Memory B cell (primary cell): ENCODE measurements around the gene GPHN.

Experiments used
- ATAC-seq: fragments of 150-1000 bp; cut with Tn5 transposase; 2 replicates; pipeline ENCODE4 v1.10.0; 2021; ENCODE audit warnings: low read depth, mild to moderate bottlenecking, moderate library complexity
- DNase-seq, 2 donors: peaks; one replicate each; pipeline ENCODE4 v3.0.0; 2022; ENCODE audit warnings: low spot score in 2 of 2
- H3K27ac Mint-ChIP-seq: one replicate; pipeline ENCODE4 v1.8.0; 2022; ENCODE audit warnings: mild to moderate bottlenecking, moderate library complexity, mixed read lengths
- H3K27me3 Mint-ChIP-seq: one replicate; pipeline ENCODE4 v1.8.0; 2022; ENCODE audit warnings: mixed read lengths
- H3K36me3 Mint-ChIP-seq: one replicate; pipeline ENCODE4 v1.8.0; 2022; ENCODE audit warnings: mild to moderate bottlenecking, mixed read lengths
- H3K4me1 Mint-ChIP-seq: one replicate; pipeline ENCODE4 v1.8.0; 2022; ENCODE audit warnings: mixed read lengths
- H3K4me3 Mint-ChIP-seq: one replicate; pipeline ENCODE4 v1.8.0; 2022; ENCODE audit warnings: mild to moderate bottlenecking, moderate library complexity, mixed read lengths
- H3K9me3 Mint-ChIP-seq: one replicate; pipeline ENCODE4 v1.8.0; 2022; ENCODE audit warnings: mixed read lengths

GPHN gene

DNA sequence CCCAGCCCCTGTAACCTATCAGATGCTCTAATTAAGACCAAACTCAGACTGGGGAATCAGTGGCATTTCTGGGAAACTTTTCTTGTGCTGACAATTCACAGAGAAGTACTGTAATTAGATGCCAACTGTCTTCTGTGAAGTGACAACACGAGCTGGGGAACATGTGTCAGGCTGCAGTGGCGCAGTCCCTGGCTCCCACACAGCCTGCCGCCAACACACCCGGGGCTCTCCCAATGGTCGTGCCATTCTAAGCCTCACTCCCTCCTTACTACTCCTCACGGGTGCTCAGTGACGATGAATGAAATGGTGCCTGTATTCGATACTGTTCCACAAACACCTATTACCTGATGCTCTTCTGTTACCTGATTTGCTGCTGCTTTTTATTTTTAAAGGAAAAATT is 699.9 kb downstream of the GPHN start:
- no peaks in the 10 kb centered on the region for H3K4me1 Mint-ChIP-seq

DNA sequence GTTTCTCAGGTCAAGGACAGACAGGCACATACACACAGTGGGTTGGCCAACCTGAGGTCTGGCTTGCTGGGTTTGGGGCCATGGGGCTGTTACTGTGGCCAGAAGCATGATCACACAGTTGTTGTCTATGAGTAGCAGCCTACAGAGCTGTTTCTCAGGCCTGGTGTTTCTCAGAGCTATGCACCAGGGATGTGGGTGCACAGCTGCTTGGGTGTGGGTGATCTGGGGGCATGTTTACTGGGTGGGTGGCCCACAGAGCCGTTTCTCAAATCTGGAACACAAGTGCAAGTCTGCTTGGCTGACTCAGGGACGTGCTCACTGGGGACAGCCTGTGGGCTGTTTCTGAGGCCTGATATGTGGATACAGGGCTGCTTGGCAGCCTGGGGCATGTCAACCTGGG is 710.2 kb downstream of the GPHN start:
- no peak overlapping the region for H3K4me3 Mint-ChIP-seq
- H3K9me3 Mint-ChIP-seq, result no peaks in the 10 kb centered on the region
- H3K36me3 Mint-ChIP-seq, result no peaks in the 10 kb centered on the region
- DNase-seq, result no peak
- H3K27me3 Mint-ChIP-seq, result no peaks in the 10 kb centered on the region
- no peak for ATAC-seq
- no peaks in the 10 kb centered on the region for H3K4me1 Mint-ChIP-seq
- H3K27ac Mint-ChIP-seq, result no peak overlapping the region

More for the DNA sequence above, 699.9 kb downstream of the GPHN start:
- ATAC-seq (no peak), DNase-seq (no peak)
- H3K9me3 Mint-ChIP-seq, result no peaks in the 10 kb centered on the region
- H3K27me3 Mint-ChIP-seq, result peaks cover 1% of the 10 kb centered on the region
- no peak overlapping the region for H3K4me3 Mint-ChIP-seq
- no peaks in the 10 kb centered on the region for H3K36me3 Mint-ChIP-seq
- H3K27ac Mint-ChIP-seq, result no peak overlapping the region

DNA sequence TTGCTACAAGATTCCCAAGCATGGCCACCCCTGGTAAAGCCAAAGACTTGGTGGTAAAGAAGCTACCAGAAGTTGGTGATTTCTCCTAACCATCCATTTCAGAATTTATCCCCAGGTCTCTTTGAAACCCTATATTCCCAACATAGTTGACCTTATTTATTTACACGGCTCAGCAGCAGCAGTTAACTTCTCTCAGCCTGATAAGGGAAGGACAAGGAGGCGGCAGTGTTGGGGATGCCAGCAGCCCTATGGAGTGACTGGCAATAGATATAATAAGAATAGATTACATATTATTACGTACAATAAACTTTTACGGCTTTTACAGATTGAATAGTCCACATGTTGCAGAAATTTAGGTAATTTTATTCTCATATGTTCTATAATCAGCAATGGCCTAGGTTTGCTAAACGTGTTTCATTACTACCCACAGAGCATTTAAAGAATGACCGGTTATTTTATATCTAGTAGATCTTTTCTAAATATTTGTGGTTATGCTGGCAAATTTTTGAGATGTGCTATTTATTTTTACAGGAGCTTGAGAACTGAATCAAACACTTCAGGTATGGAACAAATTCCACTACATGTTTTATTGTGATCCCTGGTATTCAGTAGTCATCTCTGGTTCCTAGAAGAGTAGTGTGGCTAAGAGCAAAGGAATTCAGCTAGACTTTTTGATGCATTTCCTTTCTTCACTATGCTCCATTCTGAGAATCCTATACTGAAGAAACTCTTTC is 713.5 kb downstream of the GPHN start:
- ATAC-seq, result no peak
- DNase-seq, result no peak
- H3K9me3 Mint-ChIP-seq, result no peaks in the 10 kb centered on the region

DNA sequence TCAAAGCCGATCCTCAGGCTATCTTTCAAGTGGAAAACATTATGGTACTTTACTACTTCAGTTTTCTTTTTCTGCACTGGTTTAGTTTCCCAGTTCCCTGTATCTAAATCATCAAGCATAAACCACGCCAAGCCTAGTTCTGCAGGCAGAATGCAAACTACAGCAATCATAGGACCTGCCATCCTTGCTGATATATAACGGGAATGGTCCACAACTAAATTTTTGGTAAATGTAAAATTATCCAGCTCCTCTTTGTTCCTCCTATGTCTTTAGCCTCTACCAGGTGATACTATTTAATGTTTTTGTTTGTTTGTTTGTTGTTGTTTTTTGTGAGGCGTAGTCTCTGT is 714.0 kb downstream of the GPHN start:
- DNase-seq (no peak), ATAC-seq (no peak)
- Mint-ChIP-seq H3K27me3 (peaks cover 2% of the 10 kb centered on the region), H3K9me3 (no peaks in the 10 kb centered on the region), H3K4me3 (no peak overlapping the region), H3K4me1 (no peaks in the 10 kb centered on the region), H3K36me3 (no peaks in the 10 kb centered on the region), H3K27ac (no peak overlapping the region)

More for the DNA sequence above, 713.5 kb downstream of the GPHN start:
- no peaks in the 10 kb centered on the region for H3K36me3 Mint-ChIP-seq
- H3K27me3 Mint-ChIP-seq, result no peaks in the 10 kb centered on the region
- H3K4me1 Mint-ChIP-seq, result no peaks in the 10 kb centered on the region
- no peak overlapping the region for H3K27ac Mint-ChIP-seq
- H3K4me3 Mint-ChIP-seq, result no peak overlapping the region

DNA sequence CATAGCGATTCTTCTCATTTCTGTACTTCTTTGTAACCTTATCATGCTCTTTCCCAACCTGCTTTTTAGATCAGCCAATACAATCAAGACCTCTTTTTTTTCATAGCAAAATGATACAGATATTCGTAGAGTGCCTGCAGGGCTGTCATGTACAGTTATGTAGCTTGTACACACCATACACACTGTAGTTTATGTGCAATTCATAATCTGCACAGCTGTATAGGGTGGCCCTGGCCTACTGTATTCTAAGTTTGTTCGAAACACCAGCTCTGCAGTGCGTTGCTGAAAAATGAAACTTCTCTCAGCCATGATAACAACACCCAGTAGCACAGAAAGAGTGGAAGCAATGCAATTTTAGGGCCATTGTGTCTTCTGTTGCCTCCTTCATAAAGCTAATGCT is 717.6 kb downstream of the GPHN start:
- no peaks in the 10 kb centered on the region for H3K9me3 Mint-ChIP-seq
- H3K27me3 Mint-ChIP-seq, result peaks cover 2% of the 10 kb centered on the region
- H3K4me3 Mint-ChIP-seq, result no peak overlapping the region
- H3K27ac Mint-ChIP-seq, result no peak overlapping the region
- ATAC-seq, result no peak
- H3K4me1 Mint-ChIP-seq, result no peaks in the 10 kb centered on the region
- DNase-seq, result no peak
- H3K36me3 Mint-ChIP-seq, result no peaks in the 10 kb centered on the region

DNA sequence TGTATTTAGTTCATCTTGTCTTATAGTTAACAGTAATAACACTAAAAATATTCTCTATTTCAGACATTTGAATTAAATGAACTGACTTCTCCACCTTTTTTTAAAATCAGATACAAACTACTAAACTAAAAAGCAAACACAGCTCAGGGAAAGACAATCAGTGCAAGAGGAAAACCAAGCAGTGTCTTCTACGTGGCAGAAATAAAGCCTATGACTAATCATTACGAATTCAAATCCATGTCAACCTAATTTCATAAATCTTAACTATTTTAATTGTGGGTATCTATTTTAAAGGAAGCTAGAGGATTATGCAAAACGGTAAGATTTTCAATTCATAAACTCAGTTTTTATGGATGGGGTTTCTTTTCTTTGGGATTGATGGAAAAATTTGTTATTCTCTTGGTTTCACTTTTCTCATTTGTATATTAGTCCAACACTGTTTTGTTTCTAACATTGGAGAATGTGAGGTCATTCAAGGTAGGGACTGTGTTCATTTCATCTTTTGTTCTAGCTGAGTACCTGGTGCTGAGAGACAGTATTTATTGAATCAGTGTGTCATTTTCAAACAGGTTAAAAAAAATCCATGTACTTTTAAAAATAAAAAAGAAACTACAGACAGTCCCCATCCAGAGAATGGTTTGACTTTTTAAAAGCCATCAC is 720.5 kb downstream of the GPHN start:
- Mint-ChIP-seq H3K4me3 (no peak overlapping the region), H3K4me1 (no peaks in the 10 kb centered on the region), H3K27ac (no peak overlapping the region), H3K9me3 (no peaks in the 10 kb centered on the region), H3K36me3 (no peaks in the 10 kb centered on the region), H3K27me3 (peaks cover 2% of the 10 kb centered on the region)
- no peak for ATAC-seq
- no peak for DNase-seq
